HEK293 (cell line): ENCODE data around the gene SRF.
A peak's percentile ranks its signal among the peaks of the same experiment; 100 is the strongest.

Experiments used
- BCL11A ChIP-seq: fragments of 450-650 bp; formaldehyde crosslinking; IDR thresholded peaks from 2 replicates; pipeline ENCODE4 v1.5.1; 2016; ENCODE audit warnings: low read depth, missing biosample characterization, missing genetic modification characterization
- CTCF ChIP-seq: fragments of 450-650 bp; formaldehyde crosslinking; IDR thresholded peaks from 2 replicates; pipeline ENCODE4 v1.5.1; 2016; ENCODE audit warnings: missing biosample characterization, missing genetic modification characterization
- FEZF1 ChIP-seq: fragments of 450-650 bp; formaldehyde crosslinking; IDR thresholded peaks from 2 replicates; pipeline ENCODE4 v1.5.1; 2016; ENCODE audit warnings: missing biosample characterization, missing genetic modification characterization
- GLIS2 ChIP-seq: fragments of 450-650 bp; formaldehyde crosslinking; IDR thresholded peaks from 2 replicates; pipeline ENCODE4 v1.5.1; 2016; ENCODE audit warnings: missing biosample characterization, missing genetic modification characterization
- INSM2 ChIP-seq: fragments of 450-650 bp; formaldehyde crosslinking; IDR thresholded peaks from 2 replicates; pipeline ENCODE4 v1.5.1; 2016; ENCODE audit warnings: missing biosample characterization, missing genetic modification characterization
- KLF7 ChIP-seq: fragments of 450-650 bp; formaldehyde crosslinking; IDR thresholded peaks from 2 replicates; pipeline ENCODE4 v1.5.1; 2016; ENCODE audit warnings: missing biosample characterization, missing genetic modification characterization, borderline replicate concordance
- KLF9 ChIP-seq: fragments of 450-650 bp; formaldehyde crosslinking; IDR thresholded peaks from 2 replicates; pipeline ENCODE4 v1.5.1; 2016; ENCODE audit warnings: missing biosample characterization, missing genetic modification characterization, low read depth
- PATZ1 ChIP-seq: fragments of 450-650 bp; formaldehyde crosslinking; IDR thresholded peaks from 2 replicates; pipeline ENCODE4 v1.5.1; 2016; ENCODE audit warnings: missing biosample characterization, missing genetic modification characterization
- SP3 ChIP-seq: fragments of 450-650 bp; formaldehyde crosslinking; IDR thresholded peaks from 2 replicates; pipeline ENCODE4 v1.5.1; 2016; ENCODE audit warnings: missing biosample characterization, missing genetic modification characterization
- TSHZ1 ChIP-seq: fragments of 450-650 bp; formaldehyde crosslinking; IDR thresholded peaks from 2 replicates; pipeline ENCODE4 v1.5.1; 2016; ENCODE audit warnings: missing biosample characterization, missing genetic modification characterization, borderline replicate concordance
- ZBTB17 ChIP-seq: fragments of 450-650 bp; formaldehyde crosslinking; IDR thresholded peaks from 2 replicates; pipeline ENCODE4 v1.5.1; 2016; ENCODE audit warnings: missing biosample characterization, missing genetic modification characterization
- ZBTB8A ChIP-seq: fragments of 450-650 bp; formaldehyde crosslinking; IDR thresholded peaks from 2 replicates; pipeline ENCODE4 v1.5.1; 2016; ENCODE audit warnings: missing biosample characterization, missing genetic modification characterization
- ZEB2 ChIP-seq: fragments of 450-650 bp; formaldehyde crosslinking; IDR thresholded peaks from 2 replicates; pipeline ENCODE4 v1.5.1; 2016; ENCODE audit warnings: missing biosample characterization, missing genetic modification characterization
- ZIC2 ChIP-seq: fragments of 450-650 bp; formaldehyde crosslinking; IDR thresholded peaks from 2 replicates; pipeline ENCODE4 v1.5.1; 2016; ENCODE audit warnings: missing biosample characterization, missing genetic modification characterization
- ZNF184 ChIP-seq: fragments of 450-650 bp; IDR thresholded peaks from 2 replicates; pipeline ENCODE4 v1.5.1; 2018; ENCODE audit warnings: missing biosample characterization, mild to moderate bottlenecking, missing genetic modification characterization
- ZNF391 ChIP-seq: fragments of 450-650 bp; formaldehyde crosslinking; IDR thresholded peaks from 2 replicates; pipeline ENCODE4 v1.5.1; 2016; ENCODE audit warnings: low read depth, missing biosample characterization, missing genetic modification characterization, borderline replicate concordance
- ZNF433 ChIP-seq: fragments of 450-650 bp; formaldehyde crosslinking; IDR thresholded peaks from 2 replicates; pipeline ENCODE4 v1.5.1; 2016; ENCODE audit warnings: missing biosample characterization, missing genetic modification characterization, low read depth
- ZNF521 ChIP-seq: fragments of 450-650 bp; formaldehyde crosslinking; IDR thresholded peaks from 2 replicates; pipeline ENCODE4 v1.5.1; 2017; ENCODE audit warnings: missing biosample characterization, mild to moderate bottlenecking, missing genetic modification characterization
- ZNF600 ChIP-seq: fragments of 450-650 bp; formaldehyde crosslinking; IDR thresholded peaks from 2 replicates; pipeline ENCODE4 v1.5.1; 2016; ENCODE audit warnings: missing biosample characterization, missing genetic modification characterization
- ZNF623 ChIP-seq: fragments of 450-650 bp; formaldehyde crosslinking; IDR thresholded peaks from 2 replicates; pipeline ENCODE4 v1.5.1; 2016; ENCODE audit warnings: missing biosample characterization, missing genetic modification characterization
- ZNF660 ChIP-seq: fragments of 450-650 bp; IDR thresholded peaks from 2 replicates; pipeline ENCODE4 v1.5.1; 2018; ENCODE audit warnings: missing biosample characterization, mild to moderate bottlenecking, missing genetic modification characterization
- ZNF692 ChIP-seq: fragments of 450-650 bp; formaldehyde crosslinking; IDR thresholded peaks from 2 replicates; pipeline ENCODE4 v1.5.1; 2016; ENCODE audit warnings: missing biosample characterization, missing genetic modification characterization
- ZNF785 ChIP-seq: fragments of 450-650 bp; formaldehyde crosslinking; IDR thresholded peaks from 2 replicates; pipeline ENCODE4 v1.5.1; 2016; ENCODE audit warnings: missing biosample characterization, missing genetic modification characterization
- ZNF837 ChIP-seq: fragments of 450-650 bp; formaldehyde crosslinking; IDR thresholded peaks from 2 replicates; pipeline ENCODE4 v1.5.1; 2016; ENCODE audit warnings: missing biosample characterization, missing genetic modification characterization
- ZNF843 ChIP-seq: fragments of 450-650 bp; formaldehyde crosslinking; IDR thresholded peaks from 2 replicates; pipeline ENCODE4 v1.5.1; 2016; ENCODE audit warnings: missing biosample characterization, missing genetic modification characterization
- ZSCAN16 ChIP-seq: fragments of 450-650 bp; formaldehyde crosslinking; IDR thresholded peaks from 2 replicates; pipeline ENCODE4 v1.5.1; 2016; ENCODE audit warnings: missing biosample characterization, missing genetic modification characterization
- ZSCAN23 ChIP-seq: fragments of 450-650 bp; formaldehyde crosslinking; IDR thresholded peaks from 2 replicates; pipeline ENCODE4 v1.5.1; 2016; ENCODE audit warnings: missing biosample characterization, missing genetic modification characterization
- ZSCAN30 ChIP-seq: fragments of 450-650 bp; IDR thresholded peaks from 2 replicates; pipeline ENCODE4 v1.5.1; 2018; ENCODE audit warnings: missing biosample characterization, mild to moderate bottlenecking, missing genetic modification characterization, moderate library complexity

SRF gene

GRCh38 chr6:43174263-43175112 is 3.4 kb downstream of the SRF start (continued):
- TF ChIP-seq CTCF = peak; percentile 65
- TF ChIP-seq ZNF184 (tag by site-specific recombination) = no peak
- TF ChIP-seq SP3 (tag by site-specific recombination) = peak; percentile 91
- no peak for TF ChIP-seq ZNF837 (tag by site-specific recombination)
- TF ChIP-seq ZNF623 (tag by site-specific recombination) = peak; percentile 19
- TF ChIP-seq BCL11A (tag by site-specific recombination) = 0 out of 2 replicates have a peak, but pooled peaks have one; percentile 44
- no peak for TF ChIP-seq ZNF521
- peak; percentile 63; the same call in 1 of the 2 replicates for TF ChIP-seq ZEB2
- TF ChIP-seq ZIC2 (tag by site-specific recombination) = peak; percentile 62
- no peak for TF ChIP-seq ZSCAN23 (tag by site-specific recombination)
- TF ChIP-seq ZSCAN16 (tag by site-specific recombination) = no peak
- TF ChIP-seq ZNF433 (tag by site-specific recombination) = no peak
- TF ChIP-seq ZNF843 = peak; percentile 56; the same call in 1 of the 2 replicates
- peak; percentile 76 for TF ChIP-seq ZNF600 (tag by site-specific recombination)
- TF ChIP-seq ZNF692 (tag by site-specific recombination) = 0 out of 2 replicates have a peak, but pooled peaks have one; percentile 11
- TF ChIP-seq INSM2 (tag by site-specific recombination) = 0 out of 2 replicates have a peak, but pooled peaks have one; percentile 46
- peak; percentile 96 for TF ChIP-seq PATZ1 (tag by site-specific recombination)
- 0 out of 2 replicates have a peak, but pooled peaks have one; percentile 63 for TF ChIP-seq ZSCAN30 (tag by site-specific recombination)
- no peak for TF ChIP-seq KLF7
- no peak for TF ChIP-seq ZNF785
- peak; percentile 68; the same call in 1 of the 2 replicates for TF ChIP-seq KLF9 (tag by site-specific recombination)
- TF ChIP-seq ZBTB17 (tag by site-specific recombination) = peak; percentile 85
- TF ChIP-seq GLIS2 (tag by site-specific recombination) = peak; percentile 88
- 0 out of 2 replicates have a peak, but pooled peaks have one; percentile 15 for TF ChIP-seq ZNF391 (tag by site-specific recombination)
- peak; percentile 42; the same call in 1 of the 2 replicates for TF ChIP-seq FEZF1 (tag by site-specific recombination)
- TF ChIP-seq ZBTB8A (tag by site-specific recombination) = peak; percentile 91
- 0 out of 2 replicates have a peak, but pooled peaks have one; percentile 46 for TF ChIP-seq TSHZ1
- TF ChIP-seq ZNF660 = peak; percentile 68; the same call in 1 of the 2 replicates
